MM.1S (cell line): Measurements from ENCODE around the gene SVOP.

Experiments
- DNase-seq: peaks from one replicate; pipeline ENCODE4 v3.0.0-alpha.2; 2015
- H2AFZ ChIP-seq: fragments of 300-600 bp; sonication (generic); 2 replicates; pipeline ENCODE4 v1.6.0; 2016; ENCODE audit warnings: antibody characterized with exemption, low read length
- H3F3A ChIP-seq: fragments of 300-600 bp; sonication (generic); 2 replicates; pipeline ENCODE4 v1.6.1; 2016; ENCODE audit warnings: mild to moderate bottlenecking, antibody characterized with exemption, low read length, moderate library complexity, mixed read lengths; ENCODE audit not compliant: insufficient read depth
- H3K27ac ChIP-seq: fragments of 300-600 bp; sonication (generic); 2 replicates; pipeline ENCODE4 v1.5.1; 2016; ENCODE audit warnings: mild to moderate bottlenecking, low read length
- H3K27me3 ChIP-seq: fragments of 300-600 bp; sonication (generic); replicated peaks from 2 replicates; pipeline ENCODE4 v1.6.0; 2016; ENCODE audit warnings: low read length; ENCODE audit not compliant: insufficient read depth
- H3K36me3 ChIP-seq: fragments of 300-600 bp; sonication (generic); replicated peaks from 2 replicates; pipeline ENCODE4 v1.6.1; 2016; ENCODE audit warnings: mild to moderate bottlenecking, low read length, mixed read lengths; ENCODE audit not compliant: insufficient read depth
- H3K4me1 ChIP-seq: fragments of 300-600 bp; sonication (generic); 2 replicates; pipeline ENCODE4 v1.6.1; 2016; ENCODE audit warnings: low read length, mixed read lengths
- H3K4me2 ChIP-seq: fragments of 300-600 bp; sonication (generic); 2 replicates; pipeline ENCODE4 v1.6.0; 2016; ENCODE audit warnings: low read depth, low read length
- H3K4me3 ChIP-seq: fragments of 300-600 bp; sonication (generic); 2 replicates; pipeline ENCODE4 v1.5.1; 2016; ENCODE audit warnings: low read length, mixed read lengths
- H3K79me2 ChIP-seq: fragments of 300-600 bp; sonication (generic); 2 replicates; pipeline ENCODE4 v1.6.1; 2016; ENCODE audit warnings: mixed run types, low read length, mixed read lengths
- H3K9ac ChIP-seq: fragments of 300-600 bp; sonication (generic); 2 replicates; pipeline ENCODE4 v1.6.1; 2016; ENCODE audit warnings: low read length, mixed read lengths
- H3K9me2 ChIP-seq: fragments of 300-600 bp; sonication (generic); replicated peaks from 2 replicates; pipeline ENCODE4 v1.6.1; 2016; ENCODE audit warnings: mild to moderate bottlenecking, low read length, mixed read lengths; ENCODE audit not compliant: insufficient read depth
- H3K9me3 ChIP-seq: fragments of 300-600 bp; sonication (generic); replicated peaks from 2 replicates; pipeline ENCODE4 v1.6.1; 2016; ENCODE audit warnings: mild to moderate bottlenecking, low read length, mixed read lengths; ENCODE audit not compliant: insufficient read depth
- H4K20me1 ChIP-seq: fragments of 300-600 bp; sonication (generic); 2 replicates; pipeline ENCODE4 v1.6.1; 2016; ENCODE audit warnings: mild to moderate bottlenecking, low read length, moderate library complexity, mixed read lengths; ENCODE audit not compliant: insufficient read depth
- CTCF ChIP-seq: fragments of 300-600 bp; sonication (generic); IDR thresholded peaks from 2 replicates; pipeline ENCODE4 v1.5.1; 2016; ENCODE audit warnings: antibody characterized with exemption, low read length, mixed read lengths
- EZH2 ChIP-seq: fragments of 300-600 bp; sonication (generic); optimal IDR thresholded peaks from 2 replicates; pipeline ENCODE3; 2017; ENCODE audit warnings: low read depth, mild to moderate bottlenecking, antibody characterized with exemption, low read length, mixed read lengths
- EZH2phosphoT487 ChIP-seq: fragments of 300-600 bp; sonication (generic); IDR thresholded peaks from 2 replicates; pipeline ENCODE4 v1.6.1; 2018; ENCODE audit warnings: antibody characterized with exemption, low read length

SVOP gene

GRCh38 chr12:108886873-108887629 is 133.8 kb downstream of the SVOP start:
- DNase-seq, result no peak
- no peaks in the 10 kb centered on the region for H3K79me2 ChIP-seq
- H3K27ac ChIP-seq, result no peak overlapping the region
- H3K9me3 ChIP-seq, result no peaks in the 10 kb centered on the region
- no peak overlapping the region for H3K4me2 ChIP-seq
- no peaks in the 10 kb centered on the region for H3K36me3 ChIP-seq
- H3K9ac ChIP-seq, result no peak overlapping the region
- TF ChIP-seq EZH2phosphoT487 (no peak), EZH2 (no peak), CTCF (no peak)
- no peaks in the 10 kb centered on the region for H4K20me1 ChIP-seq
- H3K27me3 ChIP-seq, result no peaks in the 10 kb centered on the region
- H2AFZ ChIP-seq, result no peak overlapping the region
- H3K4me3 ChIP-seq, result no peak overlapping the region
- no peaks in the 10 kb centered on the region for H3K4me1 ChIP-seq
- H3F3A ChIP-seq, result no peaks in the 10 kb centered on the region
- no peaks in the 10 kb centered on the region for H3K9me2 ChIP-seq

- Histone ChIP-seq H3K4me1 (no peaks in the 10 kb centered on the region), H3K79me2 (no peaks in the 10 kb centered on the region), H3K27me3 (no peaks in the 10 kb centered on the region), H3K9ac (no peak overlapping the region), H3K4me2 (no peak overlapping the region), H2AFZ (no peak overlapping the region), H3K27ac (no peak overlapping the region), H3K9me2 (no peaks in the 10 kb centered on the region), H3K9me3 (no peaks in the 10 kb centered on the region), H3K4me3 (no peak overlapping the region), H4K20me1 (no peaks in the 10 kb centered on the region), H3F3A (no peaks in the 10 kb centered on the region), H3K36me3 (no peaks in the 10 kb centered on the region)
- peak; percentile 56 for DNase-seq
- TF ChIP-seq CTCF (peak; percentile 78), EZH2 (no peak), EZH2phosphoT487 (no peak)
Observed at GRCh38 chr12:108884116-108885012, 136.5 kb downstream of the SVOP start.

- Histone ChIP-seq H3K9ac (no peak overlapping the region), H3K36me3 (no peaks in the 10 kb centered on the region), H4K20me1 (no peaks in the 10 kb centered on the region), H3K4me1 (no peaks in the 10 kb centered on the region), H3K4me3 (no peak overlapping the region), H3K27ac (no peak overlapping the region), H3K4me2 (no peak overlapping the region), H3F3A (no peaks in the 10 kb centered on the region), H3K79me2 (no peaks in the 10 kb centered on the region), H3K9me2 (no peaks in the 10 kb centered on the region), H2AFZ (no peak overlapping the region), H3K9me3 (no peaks in the 10 kb centered on the region), H3K27me3 (no peaks in the 10 kb centered on the region)
- TF ChIP-seq EZH2, result no peak
- no peak for TF ChIP-seq CTCF
- TF ChIP-seq EZH2phosphoT487, result no peak
- no peak for DNase-seq
Observed at GRCh38 chr12:108881953-108882352, 138.9 kb downstream of the SVOP start.
